Measurements from ENCODE around the gene CAMK2A. TPM values are rescaled to one million over a fixed set of nuclear protein-coding genes. Genes with fewer than 3 reads are reported as not detected.

The CAMK2A gene
- polyA plus RNA-seq, 1 experiment, result 0.11 TPM

DNA sequence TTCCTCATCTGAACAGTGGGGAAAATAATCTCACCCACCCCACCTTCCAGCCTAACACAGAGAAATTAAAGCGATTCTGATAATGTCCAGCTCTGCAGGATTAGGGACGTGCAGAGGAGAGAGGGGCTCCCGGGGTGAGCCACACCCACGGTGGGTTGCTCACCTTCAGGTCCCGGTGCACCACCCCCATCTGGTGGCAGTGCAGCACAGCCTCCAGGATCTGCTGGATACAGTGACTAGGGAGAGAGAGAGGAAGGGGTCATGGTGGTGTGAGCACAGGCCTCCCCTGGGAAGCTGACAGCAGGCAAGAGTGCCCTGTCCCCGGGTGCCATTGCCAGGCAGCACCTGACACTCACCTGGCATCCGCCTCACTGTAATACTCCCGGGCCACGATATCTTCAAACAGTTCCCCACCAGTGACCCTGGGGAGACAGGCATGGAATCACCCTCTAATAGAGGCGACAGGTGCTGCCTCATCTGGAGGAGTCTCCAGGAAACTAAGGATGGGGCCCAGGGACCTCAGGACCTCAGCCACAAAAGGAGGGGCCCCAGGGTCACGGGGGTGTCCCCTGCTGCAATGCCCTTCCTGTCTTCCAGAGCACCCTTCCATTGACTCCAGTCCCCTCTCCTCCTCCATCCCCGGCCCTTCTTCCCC lies 33.0 kb downstream of the CAMK2A start:
- Histone ChIP-seq H3K36me3 (ENCODE audit: control insufficient read depth, insufficient read depth, low read length) (no peaks in the 10 kb centered on the region), H3K4me3 (ENCODE audit: low read depth, low read length) (no peak overlapping the region), H3K27me3 (ENCODE audit: control insufficient read depth, insufficient read depth, low read length) (no peaks in the 10 kb centered on the region)
- DNase-seq (ENCODE audit: low read depth), result no peak
- ChIA-PET POLR2A (no interaction called here), CTCF (interaction anchor here (1.4 kb wide), 1 partner anchor 94 kb away, joined by 3 read pairs; no protein-coding TSS in a partner anchor)
- TF ChIP-seq, protein P1, sequence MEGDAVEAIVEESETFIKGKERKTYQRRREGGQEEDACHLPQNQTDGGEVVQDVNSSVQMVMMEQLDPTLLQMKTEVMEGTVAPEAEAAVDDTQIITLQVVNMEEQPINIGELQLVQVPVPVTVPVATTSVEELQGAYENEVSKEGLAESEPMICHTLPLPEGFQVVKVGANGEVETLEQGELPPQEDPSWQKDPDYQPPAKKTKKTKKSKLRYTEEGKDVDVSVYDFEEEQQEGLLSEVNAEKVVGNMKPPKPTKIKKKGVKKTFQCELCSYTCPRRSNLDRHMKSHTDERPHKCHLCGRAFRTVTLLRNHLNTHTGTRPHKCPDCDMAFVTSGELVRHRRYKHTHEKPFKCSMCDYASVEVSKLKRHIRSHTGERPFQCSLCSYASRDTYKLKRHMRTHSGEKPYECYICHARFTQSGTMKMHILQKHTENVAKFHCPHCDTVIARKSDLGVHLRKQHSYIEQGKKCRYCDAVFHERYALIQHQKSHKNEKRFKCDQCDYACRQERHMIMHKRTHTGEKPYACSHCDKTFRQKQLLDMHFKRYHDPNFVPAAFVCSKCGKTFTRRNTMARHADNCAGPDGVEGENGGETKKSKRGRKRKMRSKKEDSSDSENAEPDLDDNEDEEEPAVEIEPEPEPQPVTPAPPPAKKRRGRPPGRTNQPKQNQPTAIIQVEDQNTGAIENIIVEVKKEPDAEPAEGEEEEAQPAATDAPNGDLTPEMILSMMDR (IDR thresholded peaks at IDR 0.05; ENCODE audit: insufficient read depth, low read depth, low read length), result no peak

DNA sequence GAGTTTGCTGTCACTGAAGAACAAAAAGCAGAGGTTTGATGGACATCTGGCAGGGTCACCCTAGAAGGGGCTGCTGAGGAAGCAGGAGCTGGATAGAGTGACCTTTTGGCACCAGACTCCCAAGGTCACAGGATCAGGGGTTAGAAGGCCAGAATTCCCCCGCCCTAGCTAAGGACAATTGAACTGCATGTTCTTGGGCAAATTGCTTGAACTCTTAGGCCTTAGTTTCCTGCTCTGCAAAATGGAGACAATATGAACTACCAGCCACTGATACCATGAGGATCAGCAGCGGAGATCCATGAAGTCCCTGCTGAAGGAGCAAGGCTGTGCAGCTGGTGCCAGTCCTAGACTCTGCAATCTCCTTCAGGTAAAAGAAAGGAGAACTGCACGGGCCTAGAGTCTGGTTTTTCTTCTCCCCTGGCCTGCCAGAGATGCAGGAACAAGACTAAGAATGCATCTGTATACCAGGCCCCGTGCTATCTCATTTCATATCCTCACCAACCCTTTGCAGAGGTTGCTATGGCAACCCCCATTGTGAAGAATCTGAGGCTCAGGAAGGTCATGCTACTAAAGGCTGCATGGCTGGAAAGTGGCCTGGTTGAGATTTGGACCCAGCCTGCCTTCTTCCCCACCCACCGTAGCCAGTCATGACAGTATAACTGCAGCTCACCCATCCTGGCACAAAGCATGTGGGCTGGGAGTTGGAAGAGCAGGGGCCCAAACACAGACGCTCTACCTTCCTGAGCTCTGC lies 33.7 kb downstream of the CAMK2A start:
- Histone ChIP-seq H3K27me3 (ENCODE audit: control insufficient read depth, insufficient read depth, low read length) (no peaks in the 10 kb centered on the region), H3K36me3 (ENCODE audit: control insufficient read depth, insufficient read depth, low read length) (no peaks in the 10 kb centered on the region), H3K4me3 (ENCODE audit: low read depth, low read length) (no peak overlapping the region)
- CTCF ChIA-PET, result interaction anchor here (1.4 kb wide), 1 partner anchor 95 kb away, joined by 3 read pairs; no protein-coding TSS in a partner anchor
- POLR2A ChIA-PET, result no interaction called here
- TF ChIP-seq, protein P1 (IDR thresholded peaks at IDR 0.05; ENCODE audit: insufficient read depth, low read depth, low read length), result no peak
- DNase-seq (ENCODE audit: low read depth), result no peak

DNA sequence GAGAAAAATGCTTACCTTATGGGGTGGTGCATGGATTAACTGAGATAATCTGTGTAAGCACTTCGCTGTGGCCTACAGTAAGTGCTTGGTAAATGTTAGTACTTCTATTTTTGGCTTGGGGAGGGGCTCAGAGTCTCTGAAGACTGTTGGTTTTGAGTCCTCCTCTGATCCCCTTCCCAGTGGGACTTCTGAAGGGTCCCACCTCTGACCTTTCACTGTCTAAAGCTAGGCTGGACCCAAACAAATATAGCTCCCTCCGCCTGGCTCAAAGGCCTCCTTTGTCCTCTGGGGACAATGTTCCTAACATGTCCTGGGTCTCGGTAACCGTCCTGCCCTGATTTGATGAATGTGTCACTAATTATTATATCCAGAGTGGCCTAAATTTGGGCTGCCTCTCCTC lies 34.8 kb downstream of the CAMK2A start:
- CTCF ChIA-PET, result interaction anchor here (0.6 to 1.2 kb wide), 2 partner anchors 14 to 34 kb away, joined by 3 read pairs; no protein-coding TSS in a partner anchor
- POLR2A ChIA-PET, result no interaction called here

DNA sequence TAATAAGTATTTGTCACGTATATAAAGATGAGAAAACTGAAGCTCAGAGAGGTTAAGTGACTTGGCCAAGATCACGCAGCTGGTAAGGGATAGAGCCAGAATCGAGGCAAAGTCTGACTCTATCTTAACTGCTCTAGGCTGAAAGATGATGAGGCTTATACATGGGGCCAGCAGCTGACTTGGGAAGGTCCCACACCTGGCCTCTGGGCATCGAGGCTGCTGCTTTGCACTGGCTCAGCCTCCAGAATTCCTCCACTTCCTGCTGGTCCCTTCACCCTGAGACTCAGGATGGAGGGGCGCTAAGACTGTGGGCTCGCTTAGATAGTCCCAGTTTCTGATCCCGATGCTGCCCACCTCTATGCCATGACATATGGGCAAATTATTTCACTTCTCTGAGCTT lies 35.2 kb downstream of the CAMK2A start:
- Histone ChIP-seq H3K4me3 (ENCODE audit: low read depth, low read length) (no peak overlapping the region), H3K36me3 (ENCODE audit: control insufficient read depth, insufficient read depth, low read length) (no peaks in the 10 kb centered on the region), H3K27me3 (ENCODE audit: control insufficient read depth, insufficient read depth, low read length) (0 out of 2 replicates have a peak, but pooled peaks cover 1% of the 10 kb centered on the region)
- ChIA-PET POLR2A (no interaction called here), CTCF (interaction anchor here (0.6 to 1.2 kb wide), 2 partner anchors 14 to 34 kb away, joined by 3 read pairs; no protein-coding TSS in a partner anchor)
- no peak for DNase-seq (ENCODE audit: low read depth)
- TF ChIP-seq, protein P1 (IDR thresholded peaks at IDR 0.05; ENCODE audit: insufficient read depth, low read depth, low read length), result no peak

More for the DNA sequence above, 34.8 kb downstream of the CAMK2A start:
- H3K27me3 ChIP-seq (ENCODE audit: control insufficient read depth, insufficient read depth, low read length), result 0 out of 2 replicates have a peak, but pooled peaks cover 1% of the 10 kb centered on the region
- TF ChIP-seq, protein P1 (IDR thresholded peaks at IDR 0.05; ENCODE audit: insufficient read depth, low read depth, low read length), result no peak
- H3K4me3 ChIP-seq (ENCODE audit: low read depth, low read length), result no peak overlapping the region
- no peaks in the 10 kb centered on the region for H3K36me3 ChIP-seq (ENCODE audit: control insufficient read depth, insufficient read depth, low read length)
- no peak for DNase-seq (ENCODE audit: low read depth)

Measured in BJ (cell line).